ENCODE measurements around the gene CNTNAP1.
"Not testable (repeated sequence)": the region's sequence is repeated elsewhere in the genome, so short reads cannot be mapped to it uniquely, and the experiment has no call there.

Gene CNTNAP1

GRCh38 chr17:42681976-42682721 is at the start of gene CNTNAP1:
TSS of gene CNTNAP1 (plus strand) at chr17:42682531. CDS start at chr17:42682830, 299 bp downstream.
- DNase-seq = peak; percentile 58

GRCh38 chr17:42632949-42633444 is 49.3 kb upstream of the CNTNAP1 start:
- no peak for DNase-seq

- no peak for DNase-seq
Observed at GRCh38 chr17:42639525-42640113, 42.7 kb upstream of the CNTNAP1 start.

- no peak for DNase-seq
Observed at GRCh38 chr17:42640121-42640520, 42.2 kb upstream of the CNTNAP1 start.

GRCh38 chr17:42642336-42642735 is 40.0 kb upstream of the CNTNAP1 start:
- DNase-seq = no peak

GRCh38 chr17:42647778-42648177 is 34.6 kb upstream of the CNTNAP1 start:
- DNase-seq = no peak

GRCh38 chr17:42651392-42651791 is 30.9 kb upstream of the CNTNAP1 start:
- no peak for DNase-seq

- peak; percentile 35 for DNase-seq
Observed at GRCh38 chr17:42653179-42654124, 28.9 kb upstream of the CNTNAP1 start.

GRCh38 chr17:42655528-42655927 is 26.8 kb upstream of the CNTNAP1 start:
- DNase-seq = peak; percentile 83

GRCh38 chr17:42657824-42658588 is 24.3 kb upstream of the CNTNAP1 start:
- DNase-seq = no peak

- DNase-seq = peak; percentile 85
Observed at GRCh38 chr17:42659079-42659931, 23.0 kb upstream of the CNTNAP1 start, which contains the start of gene TUBG2. TSS of gene TUBG2 (plus strand) at chr17:42659284. CDS start at chr17:42659504, 220 bp downstream.

GRCh38 chr17:42659932-42660274 is 22.4 kb upstream of the CNTNAP1 start:
- not testable (repeated sequence) for DNase-seq

- peak; percentile 82 for DNase-seq
Observed at GRCh38 chr17:42660692-42661345, 21.5 kb upstream of the CNTNAP1 start.

- no peak for DNase-seq
Observed at GRCh38 chr17:42665581-42666001, 16.7 kb upstream of the CNTNAP1 start.

GRCh38 chr17:42666126-42666525 is 16.2 kb upstream of the CNTNAP1 start:
- DNase-seq = not testable (repeated sequence)

GRCh38 chr17:42667088-42667951 is 15.0 kb upstream of the CNTNAP1 start:
- DNase-seq = peak; percentile 75

- no peak for DNase-seq
Observed at GRCh38 chr17:42669705-42669976, 12.7 kb upstream of the CNTNAP1 start.

- no peak for DNase-seq
Observed at GRCh38 chr17:42669977-42670788, 12.1 kb upstream of the CNTNAP1 start.
